ENCODE results near the gene SREBF1.

The SREBF1 gene

GRCh38 chr17:17857496-17857895 lies 20.7 kb upstream of the SREBF1 start:
- DNase-seq (ENCODE audit: low read depth): no peak

DNA sequence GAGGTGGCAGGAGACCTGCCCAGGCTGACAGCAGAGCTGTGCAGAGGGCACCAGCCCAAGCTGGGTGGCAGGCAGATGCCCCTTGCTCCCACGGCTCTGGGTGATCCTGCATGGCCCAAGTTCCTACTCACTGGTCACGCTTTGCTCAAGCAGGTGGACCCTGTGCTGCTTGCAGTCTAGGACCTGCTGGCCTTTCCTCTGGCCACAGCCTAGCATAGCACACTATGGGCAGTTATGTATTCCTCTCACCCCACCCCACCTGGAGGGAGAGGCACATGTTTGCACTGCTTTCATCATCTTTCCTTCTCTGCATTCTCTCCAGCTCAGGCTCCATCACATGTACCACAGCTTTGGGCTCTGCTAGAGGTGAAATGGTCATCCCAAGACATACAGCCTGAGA lies 19.6 kb upstream of the SREBF1 start:
- no peak for DNase-seq (ENCODE audit: low read depth)

DNA sequence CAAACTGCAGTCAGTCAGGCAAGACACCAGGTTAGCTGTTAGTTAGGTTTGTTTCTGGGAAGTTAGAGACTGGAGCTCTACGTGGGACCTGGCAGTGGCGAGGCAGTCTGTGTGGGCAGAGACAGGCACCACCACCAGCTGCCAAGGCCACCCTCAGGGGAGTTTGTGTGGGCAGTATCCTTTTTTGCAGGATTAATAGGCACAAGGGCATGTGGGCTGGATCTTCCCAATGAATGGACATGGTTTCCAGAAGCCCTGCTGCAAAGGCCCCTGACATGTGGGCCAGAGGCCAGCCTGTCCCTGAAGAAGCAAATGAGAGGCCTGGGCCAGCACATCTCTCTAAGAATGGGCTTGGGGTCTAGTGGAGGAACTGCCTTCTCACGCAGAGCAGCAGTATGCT lies 19.2 kb upstream of the SREBF1 start:
- DNase-seq (ENCODE audit: low read depth): no peak

GRCh38 chr17:17853811-17854447 lies 17.1 kb upstream of the SREBF1 start:
- DNase-seq (ENCODE audit: low read depth): no peak

DNA sequence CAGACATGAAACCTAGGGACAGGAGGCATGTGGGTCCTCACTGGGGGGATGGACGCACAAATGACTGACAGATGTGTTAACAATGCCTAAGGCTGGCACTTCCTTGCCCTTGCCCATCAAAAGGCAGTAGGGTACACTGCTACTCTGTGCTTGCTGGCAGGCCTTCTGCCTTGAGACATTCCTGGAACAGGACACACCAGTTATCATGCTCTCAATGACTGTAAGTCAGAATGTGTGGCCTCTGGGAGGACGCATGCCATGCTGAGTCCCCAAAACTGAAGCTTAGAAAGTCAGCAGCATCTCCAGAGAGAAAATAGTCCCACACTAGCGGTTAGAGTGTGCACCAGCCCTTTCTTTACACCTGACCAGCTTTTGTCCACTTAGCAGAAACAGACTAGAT lies 16.1 kb upstream of the SREBF1 start:
- DNase-seq (ENCODE audit: low read depth): no peak

DNA sequence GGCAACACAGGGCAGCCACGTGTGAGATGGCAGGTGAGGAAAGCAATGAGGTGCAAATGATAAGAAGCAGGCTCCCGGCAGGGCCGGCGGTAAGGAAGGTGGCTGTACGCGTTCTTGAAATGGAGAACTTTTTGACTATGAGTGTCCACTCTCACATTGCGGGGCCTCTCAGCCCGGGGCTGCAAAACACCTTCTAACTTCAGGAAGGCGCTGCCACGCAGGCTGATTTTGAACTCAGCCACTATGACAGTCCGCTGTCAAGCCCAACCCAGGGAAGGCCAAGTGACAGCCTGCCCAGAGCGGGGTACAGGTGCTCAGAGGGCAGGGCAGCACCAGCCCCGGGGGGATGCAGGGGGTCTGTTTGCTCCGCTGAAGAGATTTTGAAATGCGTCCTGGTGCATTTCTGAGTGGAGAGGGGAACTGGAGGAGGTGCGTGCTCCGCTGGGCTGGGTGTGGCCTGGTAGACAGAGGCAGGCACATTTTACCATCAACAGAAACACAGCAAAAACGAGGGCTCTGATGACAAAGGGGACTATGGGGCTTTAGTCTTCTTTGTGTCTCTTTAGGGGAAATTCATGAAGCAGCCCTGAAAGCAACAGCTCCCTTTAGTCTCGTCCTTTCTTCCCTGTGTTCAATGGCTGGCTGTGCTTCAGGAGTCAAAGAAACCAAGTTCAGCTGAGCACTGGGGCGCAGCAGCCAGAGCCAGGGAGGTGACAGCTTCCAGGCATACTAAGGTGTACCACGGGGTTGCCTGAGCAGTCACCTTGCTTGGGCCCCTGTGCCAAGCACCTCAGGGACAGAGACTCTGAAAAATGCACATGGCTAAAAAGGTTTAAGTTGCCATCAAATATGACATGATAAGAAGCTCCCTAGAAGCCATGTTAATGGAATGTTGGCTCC lies 14.6 kb upstream of the SREBF1 start:
- DNase-seq (ENCODE audit: low read depth): no peak

DNA sequence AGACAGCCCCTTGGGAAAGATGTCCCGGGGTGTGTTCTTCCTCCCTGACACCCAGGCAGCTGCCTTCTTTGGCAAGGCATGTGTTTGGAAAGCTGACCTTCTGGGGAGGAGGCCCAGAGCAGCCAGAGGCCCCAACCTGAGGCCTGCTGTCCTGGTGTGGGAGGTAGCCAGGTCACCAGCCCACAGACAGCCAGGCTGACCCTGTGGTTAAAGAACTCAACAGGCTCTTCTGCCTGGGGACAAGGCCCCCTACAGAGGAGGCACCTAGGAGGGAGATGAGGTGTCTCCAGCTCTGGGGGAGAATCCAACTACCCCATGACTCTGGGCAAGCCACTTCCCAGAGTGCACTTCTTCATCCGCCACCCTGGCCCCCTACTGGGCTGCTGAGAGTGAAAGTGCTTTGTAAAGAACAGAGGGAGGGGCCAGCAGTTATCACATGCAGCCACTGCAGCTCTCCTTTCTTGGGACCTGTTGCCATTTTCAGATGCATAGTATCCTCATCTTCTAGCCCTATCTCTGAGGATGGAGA lies 13.1 kb upstream of the SREBF1 start:
- peak; percentile 45 for DNase-seq (ENCODE audit: low read depth)

DNA sequence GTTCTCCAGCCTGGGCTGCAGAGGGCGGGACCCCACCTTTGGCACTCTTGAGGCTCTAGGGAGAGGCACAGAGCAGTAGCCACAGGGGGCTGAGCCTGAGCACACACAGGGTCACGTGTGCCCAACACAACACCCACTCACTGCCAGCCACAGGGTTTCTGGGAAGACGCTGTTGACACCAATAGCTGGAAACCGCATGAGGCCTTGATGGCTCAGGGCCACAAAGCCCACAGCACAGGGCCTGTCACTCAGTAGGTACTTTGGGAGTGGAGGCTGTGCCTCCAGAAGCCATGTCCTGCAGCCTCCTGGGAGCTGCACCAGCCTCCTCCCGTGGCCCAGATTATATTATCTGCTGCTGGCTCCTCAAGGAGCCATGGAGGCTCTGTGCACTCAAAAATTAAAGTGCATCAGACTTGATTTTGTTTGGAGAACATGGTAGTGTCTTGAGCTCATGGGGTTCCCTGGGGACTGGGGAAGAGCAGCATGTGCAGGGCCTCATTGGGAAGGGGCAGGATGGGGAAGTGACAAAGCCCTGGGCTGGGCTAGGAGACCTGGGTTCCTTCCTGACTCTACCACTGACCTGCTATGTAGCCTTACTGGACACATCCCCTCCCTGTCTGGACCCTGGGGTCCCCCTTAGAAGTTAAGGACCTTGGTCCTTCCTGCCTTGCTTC lies 12.5 kb upstream of the SREBF1 start:
- peak; percentile 74 for DNase-seq (ENCODE audit: low read depth)

GRCh38 chr17:17848311-17849082 lies 11.7 kb upstream of the SREBF1 start:
- DNase-seq (ENCODE audit: low read depth): no peak

GRCh38 chr17:17847726-17848125 lies 10.9 kb upstream of the SREBF1 start:
- DNase-seq (ENCODE audit: low read depth): no peak

- DNase-seq (ENCODE audit: low read depth): no peak
Observed at GRCh38 chr17:17847118-17847689, 10.4 kb upstream of the SREBF1 start.

GRCh38 chr17:17846645-17847044 lies 9.9 kb upstream of the SREBF1 start:
- DNase-seq (ENCODE audit: low read depth): no peak

- no peak for DNase-seq (ENCODE audit: low read depth)
Observed at GRCh38 chr17:17846003-17846402, 9.2 kb upstream of the SREBF1 start.

DNA sequence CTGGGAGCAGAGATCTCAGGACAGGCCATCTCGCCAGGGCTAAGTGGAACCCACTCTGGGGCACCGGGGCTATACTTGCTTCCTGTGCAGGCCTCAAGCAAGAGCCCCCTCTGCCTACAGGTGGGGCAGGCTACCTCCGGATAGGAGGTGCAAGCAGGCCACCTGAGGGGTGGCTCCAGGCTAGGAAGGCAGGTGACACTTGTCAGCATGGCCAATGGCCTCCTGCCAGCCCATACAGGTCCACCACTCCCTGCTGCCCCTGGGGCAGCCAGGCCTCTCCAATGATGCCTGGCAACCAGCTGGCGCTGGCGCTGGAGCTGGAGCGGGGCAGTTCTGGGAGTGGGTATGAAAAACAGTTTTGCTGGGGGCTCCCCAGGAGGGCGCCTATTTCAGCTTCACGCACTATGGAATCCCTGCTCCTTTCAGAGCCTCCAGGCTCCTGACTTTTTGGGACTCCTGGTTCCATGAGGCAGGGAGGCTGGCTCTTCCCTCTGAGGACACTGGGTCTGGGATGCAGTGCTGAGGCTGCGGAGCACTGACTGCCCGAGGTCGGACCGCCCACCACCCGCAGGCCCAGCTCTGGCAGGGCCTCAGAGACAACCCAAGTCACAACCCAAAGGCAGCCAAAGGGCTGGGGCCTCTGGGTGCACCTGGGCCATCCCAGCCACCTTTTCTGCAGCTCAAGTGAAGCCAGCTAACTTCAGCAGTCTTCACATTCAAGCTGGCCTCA lies 8.4 kb upstream of the SREBF1 start:
- no peak for DNase-seq (ENCODE audit: low read depth)

GRCh38 chr17:17844500-17844899 lies 7.7 kb upstream of the SREBF1 start:
- DNase-seq (ENCODE audit: low read depth): no peak

GRCh38 chr17:17844079-17844478 lies 7.3 kb upstream of the SREBF1 start:
- DNase-seq (ENCODE audit: low read depth): no peak

GRCh38 chr17:17843096-17843495 lies 6.3 kb upstream of the SREBF1 start:
- no peak for DNase-seq (ENCODE audit: low read depth)

- no peak for DNase-seq (ENCODE audit: low read depth)
Observed at GRCh38 chr17:17842111-17842876, 5.5 kb upstream of the SREBF1 start.

DNA sequence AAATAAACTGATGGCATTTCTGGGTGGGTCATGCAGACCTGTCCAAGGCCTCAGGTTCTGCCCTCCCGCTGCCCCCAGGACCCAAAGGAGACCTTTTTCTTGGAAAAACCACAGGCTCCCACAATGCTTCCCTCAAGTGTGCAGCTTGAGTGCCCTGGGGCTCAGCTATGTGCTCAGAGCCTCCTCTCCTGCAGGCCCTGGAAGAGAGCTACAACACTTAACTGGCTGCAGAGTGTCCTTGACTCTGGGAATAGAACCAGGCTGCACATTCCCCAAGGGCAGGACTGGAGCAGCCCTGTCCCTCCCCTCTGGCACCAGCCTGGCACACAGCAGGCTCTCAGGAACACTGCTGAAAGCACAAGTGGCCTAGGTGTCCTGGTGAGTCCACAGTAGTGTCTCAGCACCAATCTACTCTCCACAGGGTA lies 4.8 kb upstream of the SREBF1 start:
- DNase-seq (ENCODE audit: low read depth): no peak
